ENCODE results near the gene MASTL.

Gene MASTL

GRCh38 chr10:27225011-27225590, 69.9 kb downstream of the MASTL start:
- no peak for DNase-seq (ENCODE audit: low spot score)

DNA sequence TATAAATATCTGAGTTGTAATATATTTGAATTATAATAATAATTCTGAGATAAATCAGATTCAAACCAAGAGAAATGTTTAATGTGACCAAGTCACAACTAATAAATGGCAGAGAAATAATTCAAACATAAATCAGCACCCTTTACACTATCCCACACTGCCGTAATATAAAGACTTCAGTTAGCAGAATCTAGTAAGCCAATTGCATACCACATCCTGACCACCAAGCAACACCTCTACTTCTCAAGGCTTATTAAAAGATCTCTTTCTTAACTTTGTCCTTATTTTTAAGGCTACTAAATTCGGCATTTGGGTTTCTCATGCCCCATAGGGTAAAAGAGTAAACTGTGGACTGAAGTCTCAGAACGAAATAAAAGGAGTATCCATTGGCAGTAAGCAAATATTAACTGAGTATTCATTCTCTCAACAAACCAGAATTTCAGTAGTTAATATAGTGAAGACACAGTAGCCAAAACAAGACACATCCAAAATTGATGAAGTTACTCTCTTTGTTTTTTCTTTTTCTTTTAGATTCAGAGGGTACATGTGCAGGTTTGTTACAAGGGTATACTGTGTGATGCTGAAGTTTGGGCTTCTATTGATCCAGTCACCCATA, 70.6 kb downstream of the MASTL start:
- DNase-seq (ENCODE audit: low spot score) = no peak

GRCh38 chr10:27230022-27230421, 74.9 kb downstream of the MASTL start:
- DNase-seq (ENCODE audit: low spot score) = no peak

DNA sequence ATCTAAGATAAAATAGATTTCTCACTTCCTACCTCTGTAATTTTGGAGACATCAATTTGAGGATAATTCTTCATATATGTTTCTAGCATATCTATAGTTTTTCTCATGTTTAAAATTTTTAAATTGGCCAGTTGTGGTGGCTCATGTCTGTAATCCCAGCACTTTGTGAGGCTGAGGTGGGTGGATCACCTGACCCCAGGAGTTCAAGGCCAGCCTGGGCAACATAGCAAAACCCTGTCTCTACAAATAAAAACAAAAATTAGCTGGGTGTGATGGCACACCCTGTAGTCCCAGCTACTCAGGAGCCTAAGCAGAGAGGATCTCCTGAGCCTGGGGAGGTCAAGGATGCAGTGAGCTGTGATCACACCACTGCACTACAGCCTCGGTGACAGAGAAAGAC, 80.6 kb downstream of the MASTL start:
- DNase-seq (ENCODE audit: low spot score) = no peak

Small RNA genes within 50 kb of the gene (small RNA-seq; reads per million reads assigned to genes)
- 0.13 to 9.1 reads per million in 2 experiments for gene RNU2-24P
- gene RNU7-12P = 0.03 to 0.09 reads per million in 2 experiments

Measured in SK-N-DZ (cell line).